K562 (cell line): Measurements from ENCODE around the gene TMEM161B.

Experiments
- CREB1 ChIP-seq, 2 experiments: sonication (generic) in 1 of 2; formaldehyde crosslinking in 1 of 2; IDR thresholded peaks; 2 replicates each; pipeline versions ENCODE4 v1.6.1 to v1.8.0; 2012 to 2022; ENCODE audit warnings: inconsistent platforms in 1 of 2, mild to moderate bottlenecking in 1 of 2, missing genetic modification reagents in 1 of 2, moderate library complexity in 1 of 2
- EZH2 ChIP-seq: IDR thresholded peaks from 2 replicates; pipeline ENCODE4 v1.6.1; 2012; ENCODE audit warnings: low read depth, mild to moderate bottlenecking, inconsistent platforms, low read length, borderline replicate concordance
- FOXK1 ChIP-seq: sonication (generic); formaldehyde crosslinking; IDR thresholded peaks from 2 replicates; pipeline ENCODE4 v1.8.0; 2022; ENCODE audit warnings: missing genetic modification reagents, mild to moderate bottlenecking, borderline replicate concordance
- NONO ChIP-seq, 2 experiments: fragments of 200-400 bp in 1 of 2; fragments of 450-650 bp in 1 of 2; formaldehyde crosslinking in 1 of 2; IDR thresholded peaks; 2 replicates each; pipeline ENCODE4 v1.6.1; 2017; ENCODE audit warnings: low read depth in 2 of 2, mild to moderate bottlenecking in 2 of 2, moderate library complexity in 2 of 2, low read length in 1 of 2
- POLR2AphosphoS5 ChIP-seq: IDR thresholded peaks from 2 replicates; pipeline ENCODE4 v1.6.1; 2011; ENCODE audit warnings: mild to moderate bottlenecking, low read depth, low read length, moderate library complexity; ENCODE audit not compliant: control insufficient read depth, insufficient read depth
- RCOR1 ChIP-seq, 2 experiments: IDR thresholded peaks; 2 replicates each; pipeline ENCODE4 v1.6.1; 2012; ENCODE audit warnings: low read depth in 2 of 2, low read length in 2 of 2, borderline replicate concordance in 1 of 2, improper control_type of control experiment in 1 of 2
- SIX5 ChIP-seq, 2 experiments: IDR thresholded peaks; 2 replicates each; pipeline ENCODE4 v1.6.1; 2011; ENCODE audit warnings: low read length in 2 of 2, borderline replicate concordance in 1 of 2, low read depth in 1 of 2, mild to moderate bottlenecking in 1 of 2, moderate library complexity in 1 of 2; ENCODE audit not compliant: insufficient read depth in 1 of 2
- TEAD1 ChIP-seq, 2 experiments: fragments of 450-650 bp in 1 of 2; sonication (generic) in 1 of 2; formaldehyde crosslinking; IDR thresholded peaks; 2 replicates each; pipeline versions ENCODE4 v1.4.0 to v1.8.0; 2020 to 2022; ENCODE audit warnings: mild to moderate bottlenecking in 2 of 2, missing genetic modification reagents in 1 of 2
- TF ChIP-seq, protein P1 (sequence below): sonication (generic); formaldehyde crosslinking; IDR thresholded peaks from 2 replicates; pipeline ENCODE4 v1.8.1; 2023; ENCODE audit warnings: mild to moderate bottlenecking, missing genetic modification reagents

DNA sequence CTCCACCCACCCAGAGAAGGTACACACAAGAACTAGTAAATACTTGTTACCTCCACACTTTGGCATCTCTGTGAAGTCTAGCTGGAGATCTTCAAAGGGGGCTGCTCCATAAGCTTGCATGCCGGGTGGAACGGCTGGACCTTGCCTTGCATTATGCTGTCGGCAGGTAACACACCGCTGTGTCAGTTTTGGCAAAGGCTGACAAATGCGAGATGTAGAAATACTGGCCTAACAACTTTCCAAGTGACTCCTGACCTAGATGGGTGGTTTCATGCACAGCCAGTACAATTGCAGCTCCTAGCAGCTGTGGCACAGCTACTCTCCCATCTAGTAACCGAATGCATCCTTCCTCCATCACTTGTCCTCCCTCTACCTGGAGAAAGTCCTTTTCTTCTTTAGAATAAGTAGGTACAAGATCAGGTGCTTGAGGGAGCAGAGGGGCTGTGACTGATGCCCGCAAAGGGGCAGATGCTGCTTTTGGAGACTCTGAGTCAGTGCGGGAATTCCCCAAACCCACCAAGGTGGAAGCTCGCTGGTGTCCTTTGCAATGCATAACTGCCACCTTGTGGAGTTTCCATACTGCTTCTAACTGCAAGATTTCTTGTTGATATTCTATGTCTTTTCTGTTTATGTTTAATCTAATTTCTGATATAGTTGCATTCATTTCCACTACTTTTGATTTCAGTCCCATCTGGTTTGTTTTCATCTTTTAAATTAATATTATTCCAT lies 78.4 kb downstream of the TMEM161B start:
- TF ChIP-seq RCOR1 (IDR thresholded peaks at IDR 0.05; ENCODE audit: borderline replicate concordance in 1 of 2, low read depth in 2 of 2, low read length in 2 of 2) (no peak), POLR2AphosphoS5 (no peak), SIX5 (IDR thresholded peaks at IDR 0.05; ENCODE audit: borderline replicate concordance in 1 of 2, insufficient read depth in 1 of 2, low read depth in 1 of 2, low read length in 2 of 2) (no peak), FOXK1 (CRISPR knock-in tag) (no peak), CREB1 (IDR thresholded peaks at IDR 0.05) (no peak), CREB1 (CRISPR knock-in tag; IDR thresholded peaks at IDR 0.05) (no peak), NONO (IDR thresholded peaks at IDR 0.05; ENCODE audit: low read depth in 2 of 2, low read length in 1 of 2) (no peak), EZH2 (no peak), TEAD1 (CRISPR knock-in tag; IDR thresholded peaks at IDR 0.05) (no peak)
- TF ChIP-seq, protein P1, sequence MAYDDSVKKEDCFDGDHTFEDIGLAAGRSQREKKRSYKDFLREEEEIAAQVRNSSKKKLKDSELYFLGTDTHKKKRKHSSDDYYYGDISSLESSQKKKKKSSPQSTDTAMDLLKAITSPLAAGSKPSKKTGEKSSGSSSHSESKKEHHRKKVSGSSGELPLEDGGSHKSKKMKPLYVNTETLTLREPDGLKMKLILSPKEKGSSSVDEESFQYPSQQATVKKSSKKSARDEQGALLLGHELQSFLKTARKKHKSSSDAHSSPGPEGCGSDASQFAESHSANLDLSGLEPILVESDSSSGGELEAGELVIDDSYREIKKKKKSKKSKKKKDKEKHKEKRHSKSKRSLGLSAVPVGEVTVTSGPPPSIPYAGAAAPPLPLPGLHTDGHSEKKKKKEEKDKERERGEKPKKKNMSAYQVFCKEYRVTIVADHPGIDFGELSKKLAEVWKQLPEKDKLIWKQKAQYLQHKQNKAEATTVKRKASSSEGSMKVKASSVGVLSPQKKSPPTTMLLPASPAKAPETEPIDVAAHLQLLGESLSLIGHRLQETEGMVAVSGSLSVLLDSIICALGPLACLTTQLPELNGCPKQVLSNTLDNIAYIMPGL (CRISPR knock-in tag): no peak
